HepG2 (cell line): ENCODE data around the gene SPTBN4. TPM values are rescaled to one million over a fixed set of nuclear protein-coding genes. Genes with fewer than 3 reads are reported as not detected.

Experiments
- ATAC-seq: fragments of 200-7000 bp; cut with Tn5 transposase; 3 replicates; pipeline ENCODE4 v1.9.1; 2020; ENCODE audit warnings: mild to moderate bottlenecking, moderate library complexity
- BruUV-seq: library from RNA; stranded (reverse); fragments of 400-500 nt; replicated peaks from 2 replicates; lab custom pipeline; 2021; lab: Mats Ljungman, UMichigan
- CTCF ChIA-PET: fragments of 300-600 bp; formaldehyde crosslinking; extraction: SDS; loops from one replicate; lab custom pipeline; 2021; ENCODE audit warnings: low total read pairs, inconsistent platforms, low intra/inter-chr PET ratio; lab: Yijun Ruan, JAX
- POLR2A ChIA-PET: fragments of 350-600 bp; sonication (Branson Sonifier 250); formaldehyde crosslinking; loops from one replicate; lab custom pipeline; 2020; ENCODE audit warnings: antibody characterized with exemption, inconsistent platforms; lab: Yijun Ruan, JAX
- DNase-seq: peaks from one replicate; pipeline ENCODE4 v3.0.0-alpha.2; 2015; ENCODE audit warnings: low spot score
- FAIRE-seq: peaks from 3 replicates; lab custom pipeline; 2011; peaks lifted over from hg19 to GRCh38; lab: Jason Lieb, UNC
- H2AFZ ChIP-seq: one replicate; pipeline ENCODE4 v1.6.1; 2011; ENCODE audit warnings: low read length, inconsistent platforms
- H3K27ac ChIP-seq: fragments of 300-600 bp; 3 replicates; pipeline ENCODE4 v1.8.0; 2011; ENCODE audit warnings: mixed run types, mild to moderate bottlenecking, mixed read lengths, low read length, inconsistent platforms; ENCODE audit not compliant: insufficient read depth; ENCODE audit errors: extremely low read length
- H3K27me3 ChIP-seq, 2 experiments: fragments of 200-600 bp in 1 of 2; 2 replicates in 1 of 2; 3 replicates in 1 of 2; pipeline versions ENCODE4 v1.6.0 to v1.8.0; 2011; ENCODE audit warnings: low read length in 2 of 2, mild to moderate bottlenecking in 2 of 2, moderate library complexity in 2 of 2, inconsistent platforms in 1 of 2; ENCODE audit not compliant: insufficient read depth in 2 of 2, control insufficient read depth in 1 of 2
- H3K36me3 ChIP-seq, 2 experiments: fragments of 200-600 bp in 1 of 2; replicated peaks in 1 of 2; 2 replicates in 1 of 2; 3 replicates in 1 of 2; pipeline versions ENCODE4 v1.5.1 to v1.8.0; 2011; ENCODE audit warnings: low read length in 2 of 2, inconsistent platforms in 1 of 2; ENCODE audit not compliant: insufficient read depth in 2 of 2, control insufficient read depth in 1 of 2
- H3K4me1 ChIP-seq: 2 replicates; pipeline ENCODE4 v1.5.1; 2012; ENCODE audit warnings: low read length, inconsistent platforms; ENCODE audit not compliant: insufficient read depth
- H3K4me2 ChIP-seq: 2 replicates; pipeline ENCODE4 v1.6.0; 2011; ENCODE audit warnings: low read depth, low read length, inconsistent platforms
- H3K4me3 ChIP-seq, 3 experiments: fragments of 200-600 bp in 1 of 3; sonication (generic), shearing (Covaris generic) in 1 of 3; replicated peaks in 1 of 3; 2 replicates each; pipeline ENCODE4 v1.5.1; 2011 to 2016; ENCODE audit warnings: low read length in 3 of 3, inconsistent platforms in 2 of 3, low read depth in 2 of 3, mild to moderate bottlenecking in 2 of 3, control low read depth in 1 of 3, mixed read lengths in 1 of 3; ENCODE audit not compliant: insufficient read depth in 1 of 3
- H3K79me2 ChIP-seq: one replicate; pipeline ENCODE4 v1.6.1; 2011; ENCODE audit warnings: low read length, inconsistent platforms; ENCODE audit not compliant: insufficient read depth
- H3K9ac ChIP-seq: 2 replicates; pipeline ENCODE4 v1.6.0; 2011; ENCODE audit warnings: mild to moderate bottlenecking, low read depth, low read length, inconsistent platforms; ENCODE audit not compliant: insufficient read depth
- H3K9me3 ChIP-seq: 2 replicates; pipeline ENCODE4 v1.5.1; 2012; ENCODE audit warnings: mild to moderate bottlenecking, low read length
- H4K20me1 ChIP-seq: 2 replicates; pipeline ENCODE4 v1.6.0; 2011; ENCODE audit warnings: inconsistent platforms, mild to moderate bottlenecking, low read length, moderate library complexity; ENCODE audit not compliant: insufficient read depth
- CREM ChIP-seq, 2 experiments: sonication (generic) in 1 of 2; formaldehyde crosslinking in 1 of 2; IDR thresholded peaks; 2 replicates each; pipeline versions ENCODE4 v1.4.0 to v1.6.1; 2016 to 2020; ENCODE audit warnings: antibody characterized with exemption in 1 of 2, mild to moderate bottlenecking in 1 of 2, missing genetic modification reagents in 1 of 2
- GABPA ChIP-seq, 2 experiments: IDR thresholded peaks; 2 replicates each; pipeline ENCODE4 v1.6.1; 2011 to 2016; ENCODE audit warnings: low read depth in 2 of 2, low read length in 1 of 2, missing biosample characterization in 1 of 2, missing genetic modification characterization in 1 of 2
- GPN1 ChIP-seq: sonication (generic); formaldehyde crosslinking; IDR thresholded peaks from 2 replicates; pipeline ENCODE4 v1.5.1; 2020; ENCODE audit warnings: missing genetic modification reagents, borderline replicate concordance
- HCFC1 ChIP-seq: fragments of 150-350 bp; IDR thresholded peaks from 2 replicates; pipeline ENCODE4 v1.6.1; 2014; ENCODE audit warnings: low read depth, low read length
- THAP11 ChIP-seq: IDR thresholded peaks from 2 replicates; pipeline ENCODE4 v1.6.1; 2016; ENCODE audit warnings: missing biosample characterization, missing genetic modification reagents
- ZNF143 ChIP-seq: sonication (generic); formaldehyde crosslinking; IDR thresholded peaks from 2 replicates; pipeline ENCODE4 v1.4.0; 2020; ENCODE audit warnings: missing genetic modification reagents
- ZNF281 ChIP-seq: sonication (generic); formaldehyde crosslinking; IDR thresholded peaks from 2 replicates; pipeline ENCODE4 v1.4.0; 2020; ENCODE audit warnings: missing genetic modification reagents, borderline replicate concordance
- WGBS: methylation state at CpG from one replicate; pipeline ENCODE4 v1.1.6; 2017; ENCODE audit warnings: low lambda C conversion rate; 5-methylcytosine and 5-hydroxymethylcytosine counted together
- in situ Hi-C: cut with HindIII; loops from 2 replicates; pipeline ENCODE4 v1.10.0; 2017; ENCODE audit warnings: low pct_unique_long_range_greater_than_20kb; ENCODE audit not compliant: extremely low pct_ligation_motif_present
- intact Hi-C: fragments of 100-400 bp; cut with micrococcal nuclease; formaldehyde crosslinking; loops from one replicate; pipeline ENCODE4 v1.10.0; 2022; ENCODE audit not compliant: unreplicated experiment
- polyA plus RNA-seq, 8 experiments: library from polyadenylated mRNA; depleted of rRNA in 3 of 8; stranded (reverse) in 7 of 8; unstranded in 1 of 8; fragments of >200 nt; fragmentation: Illumina TruSeq in 4 of 8; extraction: Trizol in 4 of 8; gene quantifications; 2 replicates each; pipeline versions ENCODE4 v1.2.1 to v1.2.3, GENCODE V29; 2011 to 2016; ENCODE audit warnings: low read depth in 4 of 8, missing spikeins in 1 of 8, mixed read lengths in 1 of 8; ENCODE audit not compliant: insufficient read depth in 1 of 8
- total RNA-seq, 5 experiments: library from RNA; depleted of rRNA; stranded (reverse); fragments of >200 nt; fragmentation: Illumina TruSeq; extraction: Trizol; gene quantifications; 2 replicates each; pipeline ENCODE4 v1.2.3, GENCODE V29; 2016; ENCODE audit warnings: low read depth in 1 of 5

SPTBN4 gene
- total and polyA plus RNA-seq, 2 of the 13 experiments (the other 11 are each of a cell fraction or from before 2014, with no cell fraction given): 0.11 TPM

- H4K20me1 ChIP-seq: no peaks in the 10 kb centered on the region
- no peak for DNase-seq
- no peaks in the 10 kb centered on the region for H3K27me3 ChIP-seq
- no peak overlapping the region for H3K4me2 ChIP-seq
- POLR2A ChIA-PET: no interaction called here
- in situ Hi-C loops: no loop called here
- H3K4me1 ChIP-seq: peaks cover 11% of the 10 kb centered on the region
- ATAC-seq: no peak
- CTCF ChIA-PET: no interaction called here
- H3K9ac ChIP-seq: no peak overlapping the region
- H3K9me3 ChIP-seq: no peaks in the 10 kb centered on the region
- intact Hi-C loops: no loop called here
- no peak overlapping the region for H3K4me3 ChIP-seq
- FAIRE-seq: no peak
- no peaks in the 10 kb centered on the region for H3K79me2 ChIP-seq
- no TSS peak for BruUV-seq
- 94% methylated on average over 12 of the region's 12 CpGs for WGBS
- TF ChIP-seq HCFC1 (peak; percentile 36; the same call in 1 of the 2 replicates), ZNF143 (CRISPR knock-in tag) (peak; percentile 87), GPN1 (no peak), ZNF281 (CRISPR knock-in tag) (no peak), GABPA (IDR thresholded peaks at IDR 0.05; ENCODE audit: low read depth, low read length) (no peak), GABPA (CRISPR knock-in tag; IDR thresholded peaks at IDR 0.05; ENCODE audit: low read depth) (peak; percentile 45), THAP11 (CRISPR knock-in tag) (peak; percentile 93), CREM (IDR thresholded peaks at IDR 0.05) (0 out of 2 replicates have a peak, but pooled peaks have one; percentile 20), CREM (CRISPR knock-in tag; IDR thresholded peaks at IDR 0.05) (no peak)
- 0 out of 5 replicates have a peak, but pooled peaks cover 0 to 1% of the 10 kb centered on the region in 2 experiments for H3K36me3 ChIP-seq
- H3K27ac ChIP-seq: no peak overlapping the region
- H2AFZ ChIP-seq: no peak overlapping the region
Measured at GRCh38 chr19:40578442-40578908, 111.7 kb downstream of the SPTBN4 start.
